ENCODE data around the gene SUSD1. TPM values are rescaled to one million over a fixed set of nuclear protein-coding genes. Genes with fewer than 3 reads are reported as not detected.
A peak's percentile ranks its signal among the peaks of the same experiment; 100 is the strongest.

Gene SUSD1
- total and polyA plus RNA-seq, 9 of the 15 experiments (the other 6 are each of a cell fraction or from before 2014, with no cell fraction given): 10.9 to 44.4 (median 36.1) TPM

DNA sequence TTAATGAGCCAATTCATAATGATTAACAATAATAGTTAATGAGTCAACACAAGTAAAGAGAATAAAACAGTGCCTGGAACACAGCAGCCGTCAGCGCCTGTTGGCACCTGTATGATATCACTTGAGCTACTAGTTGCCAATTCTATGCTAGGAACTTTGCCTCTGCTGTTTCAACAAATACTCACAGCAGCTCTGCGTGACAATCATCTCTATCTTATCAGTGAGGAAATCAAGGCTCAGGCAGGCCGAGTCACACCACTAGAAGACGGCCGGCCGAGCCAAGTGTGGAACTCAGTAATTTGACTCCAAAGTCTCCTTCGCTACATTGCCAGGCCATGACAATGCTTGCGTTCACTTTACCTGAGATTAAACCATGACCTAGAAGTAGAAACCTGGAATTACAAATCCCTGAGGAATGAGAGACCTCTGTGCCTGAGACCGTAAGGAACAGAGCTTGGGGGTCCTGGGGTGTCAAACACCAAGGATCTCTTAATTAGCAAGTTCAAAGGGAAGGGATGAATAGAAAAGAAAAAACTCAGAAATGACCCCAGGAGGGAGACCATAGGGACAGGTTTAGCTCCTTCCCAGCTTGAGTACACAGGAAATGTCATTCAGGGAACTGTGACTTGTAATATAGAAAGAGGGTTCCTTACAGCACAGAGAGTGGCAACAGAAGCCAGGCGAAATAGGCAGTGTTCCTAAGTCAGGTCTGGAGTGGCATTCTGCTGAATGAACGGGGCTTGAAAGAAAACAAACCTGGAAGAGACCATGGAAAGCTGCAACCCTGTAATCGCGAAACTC is 109.1 kb downstream of the SUSD1 start (continued):
- TF ChIP-seq HMGN3 (IDR thresholded peaks at IDR 0.05; ENCODE audit: borderline replicate concordance, extremely low read depth, insufficient read length, low read depth, low read length) (no peak), CXXC5 (CRISPR knock-in tag; IDR thresholded peaks at IDR 0.05) (0 out of 2 replicates have a peak, but pooled peaks have one; percentile 27), FOSL1 (tag; conservative IDR thresholded peaks at IDR 0.05) (0 out of 2 replicates have a peak, but pooled peaks have one; percentile 21), ZNF133 (CRISPR knock-in tag; IDR thresholded peaks at IDR 0.05) (no peak), TRIM24 (IDR thresholded peaks at IDR 0.05) (no peak), MTA1 (IDR thresholded peaks at IDR 0.05; ENCODE audit: borderline replicate concordance) (no peak), KDM5B (IDR thresholded peaks at IDR 0.05; ENCODE audit: insufficient replicate concordance, low read depth, low read length) (no peak)
- TF ChIP-seq, protein P1, sequence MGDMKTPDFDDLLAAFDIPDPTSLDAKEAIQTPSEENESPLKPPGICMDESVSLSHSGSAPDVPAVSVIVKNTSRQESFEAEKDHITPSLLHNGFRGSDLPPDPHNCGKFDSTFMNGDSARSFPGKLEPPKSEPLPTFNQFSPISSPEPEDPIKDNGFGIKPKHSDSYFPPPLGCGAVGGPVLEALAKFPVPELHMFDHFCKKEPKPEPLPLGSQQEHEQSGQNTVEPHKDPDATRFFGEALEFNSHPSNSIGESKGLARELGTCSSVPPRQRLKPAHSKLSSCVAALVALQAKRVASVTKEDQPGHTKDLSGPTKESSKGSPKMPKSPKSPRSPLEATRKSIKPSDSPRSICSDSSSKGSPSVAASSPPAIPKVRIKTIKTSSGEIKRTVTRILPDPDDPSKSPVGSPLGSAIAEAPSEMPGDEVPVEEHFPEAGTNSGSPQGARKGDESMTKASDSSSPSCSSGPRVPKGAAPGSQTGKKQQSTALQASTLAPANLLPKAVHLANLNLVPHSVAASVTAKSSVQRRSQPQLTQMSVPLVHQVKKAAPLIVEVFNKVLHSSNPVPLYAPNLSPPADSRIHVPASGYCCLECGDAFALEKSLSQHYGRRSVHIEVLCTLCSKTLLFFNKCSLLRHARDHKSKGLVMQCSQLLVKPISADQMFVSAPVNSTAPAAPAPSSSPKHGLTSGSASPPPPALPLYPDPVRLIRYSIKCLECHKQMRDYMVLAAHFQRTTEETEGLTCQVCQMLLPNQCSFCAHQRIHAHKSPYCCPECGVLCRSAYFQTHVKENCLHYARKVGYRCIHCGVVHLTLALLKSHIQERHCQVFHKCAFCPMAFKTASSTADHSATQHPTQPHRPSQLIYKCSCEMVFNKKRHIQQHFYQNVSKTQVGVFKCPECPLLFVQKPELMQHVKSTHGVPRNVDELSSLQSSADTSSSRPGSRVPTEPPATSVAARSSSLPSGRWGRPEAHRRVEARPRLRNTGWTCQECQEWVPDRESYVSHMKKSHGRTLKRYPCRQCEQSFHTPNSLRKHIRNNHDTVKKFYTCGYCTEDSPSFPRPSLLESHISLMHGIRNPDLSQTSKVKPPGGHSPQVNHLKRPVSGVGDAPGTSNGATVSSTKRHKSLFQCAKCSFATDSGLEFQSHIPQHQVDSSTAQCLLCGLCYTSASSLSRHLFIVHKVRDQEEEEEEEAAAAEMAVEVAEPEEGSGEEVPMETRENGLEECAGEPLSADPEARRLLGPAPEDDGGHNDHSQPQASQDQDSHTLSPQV (IDR thresholded peaks at IDR 0.05): 0 out of 2 replicates have a peak, but pooled peaks have one; percentile 18

All from K562 (cell line).